MCF 10A (cell line): ENCODE data around the gene NOXO1. TPM values are rescaled to one million over a fixed set of nuclear protein-coding genes. Genes with fewer than 3 reads are reported as not detected.

Experiments used
- BruUV-seq: library from RNA; stranded (reverse); fragments of 400-500 nt; replicated peaks from 2 replicates; lab custom pipeline; 2021; lab: Mats Ljungman, UMichigan
- CTCF ChIA-PET: fragments of 300-600 bp; sonication (Branson Sonifier 250); formaldehyde crosslinking; extraction: SDS; loops from one replicate; lab custom pipeline; 2021; ENCODE audit warnings: antibody characterized with exemption, inconsistent platforms; lab: Yijun Ruan, JAX
- POLR2A ChIA-PET: fragments of 300-600, 350-650 bp; sonication (Branson Sonifier 250); formaldehyde crosslinking; extraction: SDS; loops from one replicate; lab custom pipeline; 2020; ENCODE audit warnings: antibody characterized with exemption, inconsistent platforms; lab: Yijun Ruan, JAX
- DNase-seq: peaks from one replicate; pipeline ENCODE4 v3.0.0-alpha.2; 2018; ENCODE audit not compliant: unreplicated experiment
- H3K27ac Mint-ChIP-seq: one replicate; pipeline ENCODE4 v1.8.0; 2022; ENCODE audit warnings: mild to moderate bottlenecking, low read depth, mixed read lengths; ENCODE audit not compliant: unreplicated experiment
- H3K27me3 Mint-ChIP-seq: one replicate; pipeline ENCODE4 v1.8.0; 2022; ENCODE audit warnings: mixed read lengths; ENCODE audit not compliant: insufficient read depth, unreplicated experiment
- H3K36me3 Mint-ChIP-seq: one replicate; pipeline ENCODE4 v1.8.0; 2022; ENCODE audit warnings: mild to moderate bottlenecking, moderate library complexity, mixed read lengths; ENCODE audit not compliant: insufficient read depth, unreplicated experiment
- H3K4me1 Mint-ChIP-seq: one replicate; pipeline ENCODE4 v1.8.0; 2022; ENCODE audit warnings: mixed read lengths; ENCODE audit not compliant: insufficient read depth, unreplicated experiment
- H3K4me3 Mint-ChIP-seq: one replicate; pipeline ENCODE4 v1.8.0; 2022; ENCODE audit warnings: mild to moderate bottlenecking, moderate library complexity, mixed read lengths; ENCODE audit not compliant: unreplicated experiment
- H3K9me3 Mint-ChIP-seq: one replicate; pipeline ENCODE4 v1.8.0; 2022; ENCODE audit warnings: mixed read lengths; ENCODE audit not compliant: unreplicated experiment
- intact Hi-C: fragments of 100-400 bp; cut with micrococcal nuclease; formaldehyde crosslinking; loops from 2 replicates; pipeline ENCODE4 v1.14.1; 2022
- total RNA-seq: library from RNA; stranded (reverse); gene quantifications from 2 replicates; pipeline ENCODE4 v1.2.3, GENCODE V29; 2022
- TF ChIP-seq, protein P1 (sequence below): fragments of 200-600 bp; IDR thresholded peaks from one replicate; pipeline ENCODE4 v1.8.0; 2022; ENCODE audit warnings: antibody characterized with exemption, mild to moderate bottlenecking; ENCODE audit not compliant: unreplicated experiment

NOXO1 gene
- total RNA-seq, 1 experiment from 2014 or later, result 1.1 TPM

DNA sequence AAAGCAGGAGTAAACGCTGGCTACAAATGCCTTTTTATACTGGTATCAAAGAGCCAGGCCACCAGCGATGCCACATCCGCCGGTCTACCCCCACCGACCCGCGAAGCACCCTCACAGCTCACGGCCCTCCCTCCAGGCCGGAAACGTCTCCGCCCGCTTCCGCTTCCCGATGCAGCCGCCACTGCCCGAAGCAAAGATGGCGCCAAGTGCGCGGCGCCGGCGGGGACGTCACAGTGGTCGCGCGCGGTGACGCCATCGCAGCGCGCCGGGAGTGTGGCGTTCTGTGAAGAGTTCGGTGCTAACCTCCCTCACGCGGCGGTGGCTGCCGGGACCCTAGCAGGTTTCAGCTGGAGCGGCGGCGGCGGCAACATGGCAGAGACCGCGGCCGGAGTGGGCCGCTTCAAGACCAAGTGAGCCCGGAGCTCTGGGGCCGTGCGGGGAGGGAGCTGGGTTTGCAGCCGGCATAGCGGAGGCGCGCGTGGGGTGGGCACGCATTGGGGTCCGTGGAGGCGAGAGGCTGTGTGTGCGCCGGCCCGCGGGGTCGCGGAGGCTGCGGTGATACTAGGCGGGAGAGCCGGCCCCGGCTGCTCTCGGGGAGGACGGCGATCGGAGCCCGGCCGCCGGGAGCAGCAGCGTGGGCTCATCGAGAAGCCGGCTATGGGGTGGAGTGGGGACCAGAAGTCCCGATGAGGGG is 9.3 kb downstream of the NOXO1 start, which contains the start of gene TBL3:
Gene TBL3 (plus strand): TSS at position 258 of the 694 bp plus-strand sequence. CDS start 112 bp downstream, at position 370.
- H3K27me3 Mint-ChIP-seq, result no peaks in the 10 kb centered on the region
- ChIA-PET POLR2A (interaction anchor here (0.6 to 2.7 kb wide), 25 partner anchors 8 to 797 kb away, joined by 3 to 35 read pairs (median 5); partner anchors contain the start of genes GFER, NDUFB10, NTHL1 and NUBP2), CTCF (interaction anchor here (0.5 to 0.8 kb wide), 5 partner anchors 11 to 176 kb away, joined by 3 to 5 read pairs (median 3); no protein-coding TSS in a partner anchor)
- no peaks in the 10 kb centered on the region for H3K9me3 Mint-ChIP-seq
- intact Hi-C loops, result no loop called here
- DNase-seq, result peak; percentile 92
- TF ChIP-seq, protein P1, sequence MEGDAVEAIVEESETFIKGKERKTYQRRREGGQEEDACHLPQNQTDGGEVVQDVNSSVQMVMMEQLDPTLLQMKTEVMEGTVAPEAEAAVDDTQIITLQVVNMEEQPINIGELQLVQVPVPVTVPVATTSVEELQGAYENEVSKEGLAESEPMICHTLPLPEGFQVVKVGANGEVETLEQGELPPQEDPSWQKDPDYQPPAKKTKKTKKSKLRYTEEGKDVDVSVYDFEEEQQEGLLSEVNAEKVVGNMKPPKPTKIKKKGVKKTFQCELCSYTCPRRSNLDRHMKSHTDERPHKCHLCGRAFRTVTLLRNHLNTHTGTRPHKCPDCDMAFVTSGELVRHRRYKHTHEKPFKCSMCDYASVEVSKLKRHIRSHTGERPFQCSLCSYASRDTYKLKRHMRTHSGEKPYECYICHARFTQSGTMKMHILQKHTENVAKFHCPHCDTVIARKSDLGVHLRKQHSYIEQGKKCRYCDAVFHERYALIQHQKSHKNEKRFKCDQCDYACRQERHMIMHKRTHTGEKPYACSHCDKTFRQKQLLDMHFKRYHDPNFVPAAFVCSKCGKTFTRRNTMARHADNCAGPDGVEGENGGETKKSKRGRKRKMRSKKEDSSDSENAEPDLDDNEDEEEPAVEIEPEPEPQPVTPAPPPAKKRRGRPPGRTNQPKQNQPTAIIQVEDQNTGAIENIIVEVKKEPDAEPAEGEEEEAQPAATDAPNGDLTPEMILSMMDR, result no peak
- H3K4me3 Mint-ChIP-seq, result peak within 1 kb of the TSS; percentile 92
- H3K36me3 Mint-ChIP-seq, result peaks cover 14% of the 10 kb centered on the region
- H3K27ac Mint-ChIP-seq, result peak within 1 kb of the TSS; percentile 95
- peaks cover 13% of the 10 kb centered on the region for H3K4me1 Mint-ChIP-seq
- no TSS peak for BruUV-seq

DNA sequence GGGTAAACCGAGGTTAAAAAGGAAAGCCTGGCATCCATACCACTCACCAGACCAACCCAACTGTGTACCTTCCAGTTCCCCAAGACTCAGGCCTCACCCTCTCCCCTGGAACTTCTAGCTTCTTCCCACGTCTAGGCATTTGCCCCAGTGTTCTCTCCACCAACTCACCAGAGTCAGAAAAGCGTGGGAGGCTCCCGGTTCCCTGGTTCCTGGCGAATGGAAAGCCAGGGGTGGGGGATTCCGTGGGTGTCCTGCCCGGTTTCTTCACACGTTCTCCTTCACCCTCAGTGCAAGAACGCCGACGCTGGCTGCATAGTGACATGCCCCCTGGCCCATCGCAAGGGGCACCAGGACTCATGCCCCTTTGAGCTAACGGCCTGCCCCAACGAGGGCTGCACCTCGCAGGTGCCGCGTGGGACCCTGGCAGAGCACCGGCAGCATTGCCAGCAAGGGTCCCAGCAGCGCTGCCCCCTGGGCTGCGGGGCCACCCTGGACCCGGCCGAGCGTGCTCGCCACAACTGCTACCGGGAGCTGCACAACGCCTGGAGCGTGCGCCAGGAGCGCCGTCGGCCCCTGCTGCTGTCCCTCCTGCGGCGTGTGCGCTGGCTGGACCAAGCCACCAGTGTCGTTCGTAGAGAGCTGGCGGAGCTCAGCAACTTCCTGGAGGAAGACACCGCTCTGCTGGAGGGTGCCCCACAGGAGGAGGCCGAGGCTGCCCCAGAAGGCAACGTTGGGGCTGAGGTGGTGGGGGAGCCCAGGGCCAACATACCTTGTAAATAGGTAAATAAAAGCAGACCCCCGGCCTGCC is 12.9 kb downstream of the NOXO1 start:
- no peak for DNase-seq
- intact Hi-C loops, result no loop called here
- peaks cover 18% of the 10 kb centered on the region for H3K4me1 Mint-ChIP-seq
- ChIA-PET CTCF (no interaction called here), POLR2A (interaction anchor here (1.0 kb wide), 1 partner anchor 15 kb away, joined by 5 read pairs; the partner anchor contains the start of gene GFER)
- H3K9me3 Mint-ChIP-seq, result no peaks in the 10 kb centered on the region
- no TSS peak for BruUV-seq
- H3K4me3 Mint-ChIP-seq, result no peak overlapping the region
- TF ChIP-seq, protein P1, result no peak
- H3K36me3 Mint-ChIP-seq, result peaks cover 31% of the 10 kb centered on the region
- no peak overlapping the region for H3K27ac Mint-ChIP-seq
- H3K27me3 Mint-ChIP-seq, result no peaks in the 10 kb centered on the region

DNA sequence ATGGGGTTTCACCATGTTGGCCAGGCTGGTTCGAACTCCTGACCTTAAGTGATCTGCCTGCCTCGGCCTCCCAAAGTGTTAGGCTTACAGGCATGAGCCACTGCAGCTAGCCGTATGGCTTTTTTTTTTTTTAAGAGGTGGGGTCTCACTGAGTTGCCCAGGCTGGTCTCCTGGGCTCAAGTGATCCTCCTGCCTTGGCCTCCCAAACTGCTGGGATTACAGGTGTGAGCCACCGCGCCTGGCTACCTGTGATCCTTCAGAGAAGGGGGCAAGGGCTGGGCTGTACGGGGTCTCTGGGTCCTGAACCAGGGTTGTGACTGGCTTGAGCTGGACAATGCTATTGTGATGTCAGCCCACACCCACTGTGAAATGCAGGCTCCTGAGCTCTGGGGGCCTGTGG is 14.8 kb downstream of the NOXO1 start, which contains the start of gene RNF151:
Gene RNF151 (plus strand): TSS at position 397 of the 400 bp plus-strand sequence. CDS start 26 bp downstream, outside the sequence.
- DNase-seq, result no peak
- Mint-ChIP-seq H3K27ac (peak within 1 kb of the TSS; percentile 95), H3K9me3 (no peaks in the 10 kb centered on the region), H3K27me3 (no peaks in the 10 kb centered on the region), H3K4me1 (peaks cover 15% of the 10 kb centered on the region), H3K4me3 (peak within 1 kb of the TSS; percentile 78), H3K36me3 (peaks cover 46% of the 10 kb centered on the region)
- CTCF ChIA-PET, result interaction anchor here (0.6 to 1.4 kb wide), 4 partner anchors 14 to 237 kb away, joined by 3 to 7 read pairs (median 3); no protein-coding TSS in a partner anchor
- no TSS peak for BruUV-seq
- POLR2A ChIA-PET, result interaction anchor here (0.5 to 8.9 kb wide), 12 partner anchors 14 to 497 kb away, joined by 3 to 72 read pairs (median 21); partner anchors contain the start of genes FAHD1, HAGH, NOXO1 and NUBP2
- TF ChIP-seq, protein P1, result no peak
- intact Hi-C loops, result no loop called here
